ENCODE data around the gene KAT8.

Gene KAT8

GRCh38 chr16:31108035-31108793 is 9.2 kb upstream of the KAT8 start, which contains the start of gene BCKDK:
Gene BCKDK (plus strand): TSS chr16:31108386. CDS start chr16:31109224, 838 bp downstream.
- no peak for TF ChIP-seq HDGF (IDR thresholded peaks at IDR 0.05; ENCODE audit: borderline replicate concordance)
- TF ChIP-seq SP1 (IDR thresholded peaks at IDR 0.05): no peak
- TF ChIP-seq BHLHE40 (IDR thresholded peaks at IDR 0.05; ENCODE audit: borderline replicate concordance): no peak
- no peak for TF ChIP-seq LEF1 (IDR thresholded peaks at IDR 0.05; ENCODE audit: borderline replicate concordance)
- TF ChIP-seq FOXK2 (IDR thresholded peaks at IDR 0.05): no peak
- TF ChIP-seq NFRKB (IDR thresholded peaks at IDR 0.05): no peak
- TF ChIP-seq FOXA1 (IDR thresholded peaks at IDR 0.05): no peak
- no peak for TF ChIP-seq TARDBP (IDR thresholded peaks at IDR 0.05)
- TF ChIP-seq ZNF384 (IDR thresholded peaks at IDR 0.05): no peak
- TF ChIP-seq CTBP1 (IDR thresholded peaks at IDR 0.05; ENCODE audit: borderline replicate concordance): no peak
- TF ChIP-seq ELF4 (IDR thresholded peaks at IDR 0.05): no peak
- no peak for TF ChIP-seq FOXM1 (IDR thresholded peaks at IDR 0.05; ENCODE audit: borderline replicate concordance)
- TF ChIP-seq ARNT (IDR thresholded peaks at IDR 0.05): no peak
- TF ChIP-seq PKNOX1 (IDR thresholded peaks at IDR 0.05): no peak
- TF ChIP-seq L3MBTL2 (conservative IDR thresholded peaks at IDR 0.05): no peak; the same call in 1 of the 2 replicates
- no peak for TF ChIP-seq SUZ12 (IDR thresholded peaks at IDR 0.05)
- ChIA-PET POLR2A (interaction anchor here (2.0 kb wide), 1 partner anchor 9 kb away, joined by 12 read pairs; the partner anchor contains the start of gene KAT8), CTCF (no interaction called here)
- peak; percentile 76 for DNase-seq (ENCODE audit: extremely low spot score)

- CTCF ChIA-PET: no interaction called here
- POLR2A ChIA-PET: interaction anchor here (2.0 kb wide), 1 partner anchor 9 kb away, joined by 12 read pairs; the partner anchor contains the start of gene KAT8
- TF ChIP-seq FOXK2 (IDR thresholded peaks at IDR 0.05) (no peak), FOXM1 (IDR thresholded peaks at IDR 0.05; ENCODE audit: borderline replicate concordance) (no peak)
- no peak for DNase-seq (ENCODE audit: extremely low spot score)
Observed at GRCh38 chr16:31108794-31109558, 8.5 kb upstream of the KAT8 start.

- ChIA-PET CTCF (no interaction called here), POLR2A (no interaction called here)
- DNase-seq (ENCODE audit: extremely low spot score): no peak
- no peak for TF ChIP-seq FOXM1 (IDR thresholded peaks at IDR 0.05; ENCODE audit: borderline replicate concordance)
- TF ChIP-seq LEF1 (IDR thresholded peaks at IDR 0.05; ENCODE audit: borderline replicate concordance): no peak
- no peak for TF ChIP-seq SP1 (IDR thresholded peaks at IDR 0.05)
- no peak for TF ChIP-seq BHLHE40 (IDR thresholded peaks at IDR 0.05; ENCODE audit: borderline replicate concordance)
- no peak for TF ChIP-seq L3MBTL2 (conservative IDR thresholded peaks at IDR 0.05)
- TF ChIP-seq ELF4 (IDR thresholded peaks at IDR 0.05): no peak
- TF ChIP-seq CTBP1 (IDR thresholded peaks at IDR 0.05; ENCODE audit: borderline replicate concordance): no peak
- no peak for TF ChIP-seq SUZ12 (IDR thresholded peaks at IDR 0.05)
- TF ChIP-seq PKNOX1 (IDR thresholded peaks at IDR 0.05): no peak
- no peak for TF ChIP-seq TARDBP (IDR thresholded peaks at IDR 0.05)
- no peak for TF ChIP-seq FOXK2 (IDR thresholded peaks at IDR 0.05)
- no peak for TF ChIP-seq ZNF384 (IDR thresholded peaks at IDR 0.05)
- TF ChIP-seq FOXA1 (IDR thresholded peaks at IDR 0.05): no peak
- TF ChIP-seq ARNT (IDR thresholded peaks at IDR 0.05): no peak
- no peak for TF ChIP-seq HDGF (IDR thresholded peaks at IDR 0.05; ENCODE audit: borderline replicate concordance)
- TF ChIP-seq NFRKB (IDR thresholded peaks at IDR 0.05): no peak
Observed at GRCh38 chr16:31109622-31110021, 7.8 kb upstream of the KAT8 start.

- TF ChIP-seq CTBP1 (IDR thresholded peaks at IDR 0.05; ENCODE audit: borderline replicate concordance) (no peak), TARDBP (IDR thresholded peaks at IDR 0.05) (no peak), ZNF384 (IDR thresholded peaks at IDR 0.05) (no peak), ARNT (IDR thresholded peaks at IDR 0.05) (no peak), LEF1 (IDR thresholded peaks at IDR 0.05; ENCODE audit: borderline replicate concordance) (no peak), FOXA1 (IDR thresholded peaks at IDR 0.05) (no peak), NFRKB (IDR thresholded peaks at IDR 0.05) (no peak), ELF4 (IDR thresholded peaks at IDR 0.05) (no peak), BHLHE40 (IDR thresholded peaks at IDR 0.05; ENCODE audit: borderline replicate concordance) (no peak), SUZ12 (IDR thresholded peaks at IDR 0.05) (no peak), PKNOX1 (IDR thresholded peaks at IDR 0.05) (no peak), SP1 (IDR thresholded peaks at IDR 0.05) (no peak), FOXM1 (IDR thresholded peaks at IDR 0.05; ENCODE audit: borderline replicate concordance) (no peak), FOXK2 (IDR thresholded peaks at IDR 0.05) (no peak), HDGF (IDR thresholded peaks at IDR 0.05; ENCODE audit: borderline replicate concordance) (no peak)
- no peak for DNase-seq (ENCODE audit: extremely low spot score)
- CTCF ChIA-PET: no interaction called here
- POLR2A ChIA-PET: no interaction called here
Observed at GRCh38 chr16:31110106-31111034, 7.1 kb upstream of the KAT8 start.

Data from HEK293T (cell line).